Neural cell (in vitro differentiated cells): ENCODE results near the gene NTNG1. TPM values are rescaled to one million over a fixed set of nuclear protein-coding genes. Genes with fewer than 3 reads are reported as not detected.

ENCODE experiments used
- H2AFZ ChIP-seq: fragments of 200-600, 300-800 bp; sonication (generic), shearing (Covaris generic); 2 replicates; pipeline ENCODE4 v1.6.0; 2014; ENCODE audit warnings: low read depth, mild to moderate bottlenecking, antibody characterized with exemption, low read length, moderate library complexity
- H3F3A ChIP-seq: fragments of 200-600 bp; shearing (Covaris generic); 2 replicates; pipeline ENCODE4 v1.6.1; 2016; ENCODE audit warnings: mild to moderate bottlenecking, moderate library complexity, mixed read lengths, antibody characterized with exemption, low read length; ENCODE audit not compliant: insufficient read depth, poor library complexity, severe bottlenecking
- H3K27ac ChIP-seq: fragments of 200-600, 300-800 bp; sonication (generic), shearing (Covaris generic); 2 replicates; pipeline ENCODE4 v1.5.1; 2014; ENCODE audit warnings: mild to moderate bottlenecking, low read length, moderate library complexity
- H3K27me3 ChIP-seq: fragments of 300-800, 200-600 bp; sonication (generic), shearing (Covaris generic); 2 replicates; pipeline ENCODE4 v1.6.0; 2014; ENCODE audit warnings: mild to moderate bottlenecking, low read depth, low read length, moderate library complexity; ENCODE audit not compliant: insufficient read depth
- H3K36me3 ChIP-seq: fragments of 300-800, 200-600 bp; sonication (generic), shearing (Covaris generic); 2 replicates; pipeline ENCODE4 v1.5.1; 2014; ENCODE audit warnings: mild to moderate bottlenecking, antibody characterized with exemption, low read length, moderate library complexity; ENCODE audit not compliant: insufficient read depth
- H3K4me2 ChIP-seq: fragments of 300-800, 200-600 bp; sonication (generic), shearing (Covaris generic); 2 replicates; pipeline ENCODE4 v1.6.0; 2014; ENCODE audit warnings: mild to moderate bottlenecking, low read length
- H3K4me3 ChIP-seq: fragments of 300-800, 200-600 bp; sonication (generic), shearing (Covaris generic); 2 replicates; pipeline ENCODE4 v1.5.1; 2014; ENCODE audit warnings: mild to moderate bottlenecking, low read length, moderate library complexity
- H3K79me2 ChIP-seq: fragments of 200-600 bp; shearing (Covaris generic); replicated peaks from 2 replicates; pipeline ENCODE4 v1.6.0; 2014; ENCODE audit warnings: mild to moderate bottlenecking, low read length, moderate library complexity; ENCODE audit not compliant: insufficient read depth
- H3K9ac ChIP-seq: fragments of 300-800, 200-600 bp; sonication (generic), shearing (Covaris generic); 2 replicates; pipeline ENCODE4 v1.6.1; 2016; ENCODE audit warnings: mild to moderate bottlenecking, low read length, mixed read lengths
- H3K9me2 ChIP-seq: fragments of 200-600 bp; shearing (Covaris generic); 2 replicates; pipeline ENCODE4 v1.6.1; 2016; ENCODE audit warnings: mild to moderate bottlenecking, low read length, mixed read lengths; ENCODE audit not compliant: insufficient read depth
- H3K9me3 ChIP-seq: fragments of 200-600, 300-800 bp; sonication (generic), shearing (Covaris generic); 2 replicates; pipeline ENCODE4 v1.6.1; 2016; ENCODE audit warnings: mild to moderate bottlenecking, mixed run types, low read length, moderate library complexity, mixed read lengths
- H4K20me1 ChIP-seq: fragments of 200-600 bp; shearing (Covaris generic); 2 replicates; pipeline ENCODE4 v1.6.1; 2016; ENCODE audit warnings: mild to moderate bottlenecking, mixed run types; ENCODE audit not compliant: insufficient read depth
- EP300 ChIP-seq: fragments of 450-650 bp; conservative IDR thresholded peaks from 2 replicates; pipeline ENCODE4 v1.6.1; 2014; ENCODE audit warnings: antibody characterized with exemption, mild to moderate bottlenecking, moderate library complexity; ENCODE audit not compliant: poor library complexity, severe bottlenecking
- EZH2 ChIP-seq: fragments of 200-600, 300-800 bp; shearing (Covaris generic), sonication (generic); IDR thresholded peaks from 2 replicates; pipeline ENCODE4 v1.6.1; 2014; ENCODE audit warnings: antibody characterized with exemption, low read length, borderline replicate concordance, mild to moderate bottlenecking; ENCODE audit not compliant: insufficient read depth, poor library complexity, severe bottlenecking
- MXI1 ChIP-seq: fragments of 450-650 bp; conservative IDR thresholded peaks from 2 replicates; pipeline ENCODE4 v1.6.1; 2014; ENCODE audit warnings: antibody characterized with exemption, mild to moderate bottlenecking; ENCODE audit not compliant: poor library complexity, severe bottlenecking
- POLR2AphosphoS5 ChIP-seq: IDR thresholded peaks from 2 replicates; pipeline ENCODE4 v1.6.1; 2012
- RAD21 ChIP-seq: fragments of 450-650 bp; conservative IDR thresholded peaks from 2 replicates; pipeline ENCODE4 v1.6.1; 2014; ENCODE audit warnings: antibody characterized with exemption, mild to moderate bottlenecking, moderate library complexity
- SMC3 ChIP-seq: fragments of 450-650 bp; conservative IDR thresholded peaks from 2 replicates; pipeline ENCODE4 v1.6.1; 2014; ENCODE audit warnings: antibody characterized with exemption, mild to moderate bottlenecking, moderate library complexity; ENCODE audit not compliant: poor library complexity
- TAF1 ChIP-seq: IDR thresholded peaks from 2 replicates; pipeline ENCODE4 v1.6.1; 2012; ENCODE audit warnings: low read depth
- polyA plus RNA-seq: library from polyadenylated mRNA; depleted of rRNA; stranded (reverse); fragments of >200 nt; gene quantifications from 2 replicates; pipeline ENCODE4 v1.2.3, GENCODE V29; 2014
- TF ChIP-seq, protein P1 (sequence below): IDR thresholded peaks from 2 replicates; pipeline ENCODE4 v1.6.1; 2012; ENCODE audit warnings: borderline replicate concordance
- TF ChIP-seq, protein P2 (sequence below): fragments of 450-650 bp; IDR thresholded peaks from 2 replicates; pipeline ENCODE4 v1.5.1; 2014; ENCODE audit warnings: antibody characterized with exemption, mild to moderate bottlenecking, moderate library complexity; ENCODE audit not compliant: poor library complexity, severe bottlenecking

NTNG1 gene
- polyA plus RNA-seq, 1 donor from 2014 or later, result not detected

DNA sequence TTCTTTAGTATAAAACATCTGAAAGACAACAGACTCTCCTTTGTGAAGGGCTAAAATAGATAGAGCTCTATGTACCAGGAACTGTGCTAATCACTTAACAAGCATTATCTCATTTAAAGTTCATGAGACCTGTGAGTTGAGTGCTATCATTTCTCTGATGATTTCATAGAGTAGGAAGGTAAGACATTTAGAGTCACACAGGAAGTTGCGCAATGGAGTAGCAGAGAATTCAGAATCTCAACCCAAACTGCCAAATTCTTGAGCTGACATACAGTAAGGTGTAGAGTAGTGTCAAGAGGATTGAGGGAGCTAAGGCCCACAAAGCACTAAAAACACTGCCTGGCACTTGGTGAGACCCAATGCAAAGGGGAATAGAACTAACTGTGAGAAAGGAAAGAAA lies 384.3 kb downstream of the NTNG1 start:
- Histone ChIP-seq H3K9me3 (no peaks in the 10 kb centered on the region), H3F3A (no peaks in the 10 kb centered on the region)

DNA sequence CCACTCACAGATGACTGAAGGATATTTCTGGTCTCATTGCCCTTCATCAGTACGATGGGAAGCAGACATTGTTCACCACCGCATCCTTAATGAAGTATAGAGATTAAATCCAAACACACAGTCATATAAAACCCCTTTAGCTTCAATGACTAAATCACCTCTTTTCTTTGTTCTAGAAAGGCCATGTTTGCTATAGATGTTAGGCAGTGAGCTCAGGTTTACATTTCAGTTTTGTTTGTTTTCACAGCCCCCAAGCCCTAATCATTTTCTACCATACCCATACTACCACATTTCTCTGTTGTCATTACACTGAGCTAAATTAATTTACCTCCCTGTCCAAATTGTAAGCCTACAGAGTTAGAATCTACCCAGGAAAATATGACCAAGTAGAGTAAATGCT lies 385.1 kb downstream of the NTNG1 start:
- no peaks in the 10 kb centered on the region for H3K27me3 ChIP-seq
- no peaks in the 10 kb centered on the region for H3F3A ChIP-seq
- no peak overlapping the region for H3K4me2 ChIP-seq
- no peaks in the 10 kb centered on the region for H3K9me3 ChIP-seq
- no peaks in the 10 kb centered on the region for H3K9me2 ChIP-seq
- no peak overlapping the region for H2AFZ ChIP-seq
- no peak overlapping the region for H3K4me3 ChIP-seq
- no peak overlapping the region for H3K9ac ChIP-seq
- no peak overlapping the region for H3K27ac ChIP-seq
- H3K79me2 ChIP-seq, result no peaks in the 10 kb centered on the region
- no peaks in the 10 kb centered on the region for H3K36me3 ChIP-seq
- no peaks in the 10 kb centered on the region for H4K20me1 ChIP-seq
- TF ChIP-seq TAF1, result no peak
- no peak for TF ChIP-seq EP300
- TF ChIP-seq, protein P1, sequence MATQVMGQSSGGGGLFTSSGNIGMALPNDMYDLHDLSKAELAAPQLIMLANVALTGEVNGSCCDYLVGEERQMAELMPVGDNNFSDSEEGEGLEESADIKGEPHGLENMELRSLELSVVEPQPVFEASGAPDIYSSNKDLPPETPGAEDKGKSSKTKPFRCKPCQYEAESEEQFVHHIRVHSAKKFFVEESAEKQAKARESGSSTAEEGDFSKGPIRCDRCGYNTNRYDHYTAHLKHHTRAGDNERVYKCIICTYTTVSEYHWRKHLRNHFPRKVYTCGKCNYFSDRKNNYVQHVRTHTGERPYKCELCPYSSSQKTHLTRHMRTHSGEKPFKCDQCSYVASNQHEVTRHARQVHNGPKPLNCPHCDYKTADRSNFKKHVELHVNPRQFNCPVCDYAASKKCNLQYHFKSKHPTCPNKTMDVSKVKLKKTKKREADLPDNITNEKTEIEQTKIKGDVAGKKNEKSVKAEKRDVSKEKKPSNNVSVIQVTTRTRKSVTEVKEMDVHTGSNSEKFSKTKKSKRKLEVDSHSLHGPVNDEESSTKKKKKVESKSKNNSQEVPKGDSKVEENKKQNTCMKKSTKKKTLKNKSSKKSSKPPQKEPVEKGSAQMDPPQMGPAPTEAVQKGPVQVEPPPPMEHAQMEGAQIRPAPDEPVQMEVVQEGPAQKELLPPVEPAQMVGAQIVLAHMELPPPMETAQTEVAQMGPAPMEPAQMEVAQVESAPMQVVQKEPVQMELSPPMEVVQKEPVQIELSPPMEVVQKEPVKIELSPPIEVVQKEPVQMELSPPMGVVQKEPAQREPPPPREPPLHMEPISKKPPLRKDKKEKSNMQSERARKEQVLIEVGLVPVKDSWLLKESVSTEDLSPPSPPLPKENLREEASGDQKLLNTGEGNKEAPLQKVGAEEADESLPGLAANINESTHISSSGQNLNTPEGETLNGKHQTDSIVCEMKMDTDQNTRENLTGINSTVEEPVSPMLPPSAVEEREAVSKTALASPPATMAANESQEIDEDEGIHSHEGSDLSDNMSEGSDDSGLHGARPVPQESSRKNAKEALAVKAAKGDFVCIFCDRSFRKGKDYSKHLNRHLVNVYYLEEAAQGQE, result no peak
- TF ChIP-seq POLR2AphosphoS5, result no peak
- TF ChIP-seq SMC3, result no peak
- no peak for TF ChIP-seq RAD21
- no peak for TF ChIP-seq EZH2
- no peak for TF ChIP-seq MXI1
- TF ChIP-seq, protein P2, sequence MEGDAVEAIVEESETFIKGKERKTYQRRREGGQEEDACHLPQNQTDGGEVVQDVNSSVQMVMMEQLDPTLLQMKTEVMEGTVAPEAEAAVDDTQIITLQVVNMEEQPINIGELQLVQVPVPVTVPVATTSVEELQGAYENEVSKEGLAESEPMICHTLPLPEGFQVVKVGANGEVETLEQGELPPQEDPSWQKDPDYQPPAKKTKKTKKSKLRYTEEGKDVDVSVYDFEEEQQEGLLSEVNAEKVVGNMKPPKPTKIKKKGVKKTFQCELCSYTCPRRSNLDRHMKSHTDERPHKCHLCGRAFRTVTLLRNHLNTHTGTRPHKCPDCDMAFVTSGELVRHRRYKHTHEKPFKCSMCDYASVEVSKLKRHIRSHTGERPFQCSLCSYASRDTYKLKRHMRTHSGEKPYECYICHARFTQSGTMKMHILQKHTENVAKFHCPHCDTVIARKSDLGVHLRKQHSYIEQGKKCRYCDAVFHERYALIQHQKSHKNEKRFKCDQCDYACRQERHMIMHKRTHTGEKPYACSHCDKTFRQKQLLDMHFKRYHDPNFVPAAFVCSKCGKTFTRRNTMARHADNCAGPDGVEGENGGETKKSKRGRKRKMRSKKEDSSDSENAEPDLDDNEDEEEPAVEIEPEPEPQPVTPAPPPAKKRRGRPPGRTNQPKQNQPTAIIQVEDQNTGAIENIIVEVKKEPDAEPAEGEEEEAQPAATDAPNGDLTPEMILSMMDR, result no peak

More for the DNA sequence above, 384.3 kb downstream of the NTNG1 start:
- Histone ChIP-seq H3K9ac (no peak overlapping the region), H3K79me2 (no peaks in the 10 kb centered on the region), H3K9me2 (no peaks in the 10 kb centered on the region), H3K27me3 (no peaks in the 10 kb centered on the region), H3K27ac (no peak overlapping the region), H3K4me3 (no peak overlapping the region), H4K20me1 (no peaks in the 10 kb centered on the region), H3K4me2 (no peak overlapping the region), H2AFZ (no peak overlapping the region), H3K36me3 (no peaks in the 10 kb centered on the region)
- TF ChIP-seq, protein P1, result no peak
- TF ChIP-seq, protein P2, result no peak
- TF ChIP-seq RAD21 (no peak), EZH2 (no peak), MXI1 (no peak), EP300 (no peak), POLR2AphosphoS5 (no peak), SMC3 (no peak), TAF1 (no peak)
